Retinal pigment epithelial cell (primary cell): Measurements from ENCODE around the gene CES1.
"Not testable (repeated sequence)": the region's sequence is repeated elsewhere in the genome, so short reads cannot be mapped to it uniquely, and the experiment has no call there.

Experiments
- DNase-seq: peaks from one replicate; pipeline ENCODE4 v3.0.0-alpha.2; 2010; ENCODE audit warnings: low read depth
- H3K4me3 ChIP-seq: 2 replicates; pipeline ENCODE4 v1.5.1; 2011; ENCODE audit warnings: mild to moderate bottlenecking, low read length, control low read depth, moderate library complexity
- CTCF ChIP-seq: conservative IDR thresholded peaks from 2 replicates; pipeline ENCODE4 v1.5.1; 2011; ENCODE audit warnings: low read depth, low read length, control low read depth, inconsistent platforms

The CES1 gene

GRCh38 chr16:55756963-55757362, 75.9 kb downstream of the CES1 start:
- DNase-seq, result no peak
- TF ChIP-seq CTCF, result no peak
- no peak overlapping the region for H3K4me3 ChIP-seq

- H3K4me3 ChIP-seq, result no peak overlapping the region
- TF ChIP-seq CTCF, result no peak
- no peak for DNase-seq
Observed at GRCh38 chr16:55754056-55754455, 78.8 kb downstream of the CES1 start.

- H3K4me3 ChIP-seq, DNase-seq: not testable (repeated sequence)
Observed at GRCh38 chr16:55753145-55753631, 79.7 kb downstream of the CES1 start.
